ENCODE results near the gene DGKI.

DNA sequence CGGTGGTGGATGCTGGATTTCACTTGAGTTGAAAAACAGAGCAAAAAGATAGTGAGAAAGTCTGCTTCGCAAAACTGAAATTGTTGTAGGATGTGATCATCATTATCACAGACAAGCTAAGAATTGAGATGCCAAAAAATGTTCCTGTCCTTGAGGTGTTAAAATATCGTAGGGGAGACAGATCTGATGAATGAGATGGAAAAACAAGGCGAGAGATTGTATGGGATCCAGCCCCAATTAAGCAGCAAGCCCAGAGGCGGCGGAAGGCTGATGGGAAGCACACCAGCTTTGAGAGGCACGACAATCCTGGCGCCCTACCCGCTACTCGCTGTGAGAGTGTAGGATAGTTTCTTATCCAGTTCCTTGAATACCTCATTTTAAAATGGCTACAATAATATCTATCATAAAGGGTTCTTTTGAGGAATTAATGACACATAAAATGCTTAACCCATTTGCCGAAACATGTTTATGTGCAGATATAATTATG is 372.2 kb downstream of the DGKI start:
- no peak for TF ChIP-seq CTCF (conservative IDR thresholded peaks at IDR 0.05; ENCODE audit: low read depth in 2 of 2)
- TF ChIP-seq NANOG (IDR thresholded peaks at IDR 0.05; ENCODE audit: borderline replicate concordance) = no peak
- TF ChIP-seq REST (IDR thresholded peaks at IDR 0.05; ENCODE audit: unreplicated experiment) = no peak
- TF ChIP-seq POLR2AphosphoS5 (IDR thresholded peaks at IDR 0.05; ENCODE audit: low read depth) = no peak
- TF ChIP-seq EZH2 (IDR thresholded peaks at IDR 0.05; ENCODE audit: low read depth, unreplicated experiment) = no peak
- no peak for TF ChIP-seq EZH2phosphoT487 (IDR thresholded peaks at IDR 0.05; ENCODE audit: unreplicated experiment)
- TF ChIP-seq ZNF114 (CRISPR knock-in tag; IDR thresholded peaks at IDR 0.05) = no peak
- TF ChIP-seq ZNF331 (CRISPR knock-in tag; IDR thresholded peaks at IDR 0.05; ENCODE audit: low read depth) = no peak
- TF ChIP-seq, protein P1, sequence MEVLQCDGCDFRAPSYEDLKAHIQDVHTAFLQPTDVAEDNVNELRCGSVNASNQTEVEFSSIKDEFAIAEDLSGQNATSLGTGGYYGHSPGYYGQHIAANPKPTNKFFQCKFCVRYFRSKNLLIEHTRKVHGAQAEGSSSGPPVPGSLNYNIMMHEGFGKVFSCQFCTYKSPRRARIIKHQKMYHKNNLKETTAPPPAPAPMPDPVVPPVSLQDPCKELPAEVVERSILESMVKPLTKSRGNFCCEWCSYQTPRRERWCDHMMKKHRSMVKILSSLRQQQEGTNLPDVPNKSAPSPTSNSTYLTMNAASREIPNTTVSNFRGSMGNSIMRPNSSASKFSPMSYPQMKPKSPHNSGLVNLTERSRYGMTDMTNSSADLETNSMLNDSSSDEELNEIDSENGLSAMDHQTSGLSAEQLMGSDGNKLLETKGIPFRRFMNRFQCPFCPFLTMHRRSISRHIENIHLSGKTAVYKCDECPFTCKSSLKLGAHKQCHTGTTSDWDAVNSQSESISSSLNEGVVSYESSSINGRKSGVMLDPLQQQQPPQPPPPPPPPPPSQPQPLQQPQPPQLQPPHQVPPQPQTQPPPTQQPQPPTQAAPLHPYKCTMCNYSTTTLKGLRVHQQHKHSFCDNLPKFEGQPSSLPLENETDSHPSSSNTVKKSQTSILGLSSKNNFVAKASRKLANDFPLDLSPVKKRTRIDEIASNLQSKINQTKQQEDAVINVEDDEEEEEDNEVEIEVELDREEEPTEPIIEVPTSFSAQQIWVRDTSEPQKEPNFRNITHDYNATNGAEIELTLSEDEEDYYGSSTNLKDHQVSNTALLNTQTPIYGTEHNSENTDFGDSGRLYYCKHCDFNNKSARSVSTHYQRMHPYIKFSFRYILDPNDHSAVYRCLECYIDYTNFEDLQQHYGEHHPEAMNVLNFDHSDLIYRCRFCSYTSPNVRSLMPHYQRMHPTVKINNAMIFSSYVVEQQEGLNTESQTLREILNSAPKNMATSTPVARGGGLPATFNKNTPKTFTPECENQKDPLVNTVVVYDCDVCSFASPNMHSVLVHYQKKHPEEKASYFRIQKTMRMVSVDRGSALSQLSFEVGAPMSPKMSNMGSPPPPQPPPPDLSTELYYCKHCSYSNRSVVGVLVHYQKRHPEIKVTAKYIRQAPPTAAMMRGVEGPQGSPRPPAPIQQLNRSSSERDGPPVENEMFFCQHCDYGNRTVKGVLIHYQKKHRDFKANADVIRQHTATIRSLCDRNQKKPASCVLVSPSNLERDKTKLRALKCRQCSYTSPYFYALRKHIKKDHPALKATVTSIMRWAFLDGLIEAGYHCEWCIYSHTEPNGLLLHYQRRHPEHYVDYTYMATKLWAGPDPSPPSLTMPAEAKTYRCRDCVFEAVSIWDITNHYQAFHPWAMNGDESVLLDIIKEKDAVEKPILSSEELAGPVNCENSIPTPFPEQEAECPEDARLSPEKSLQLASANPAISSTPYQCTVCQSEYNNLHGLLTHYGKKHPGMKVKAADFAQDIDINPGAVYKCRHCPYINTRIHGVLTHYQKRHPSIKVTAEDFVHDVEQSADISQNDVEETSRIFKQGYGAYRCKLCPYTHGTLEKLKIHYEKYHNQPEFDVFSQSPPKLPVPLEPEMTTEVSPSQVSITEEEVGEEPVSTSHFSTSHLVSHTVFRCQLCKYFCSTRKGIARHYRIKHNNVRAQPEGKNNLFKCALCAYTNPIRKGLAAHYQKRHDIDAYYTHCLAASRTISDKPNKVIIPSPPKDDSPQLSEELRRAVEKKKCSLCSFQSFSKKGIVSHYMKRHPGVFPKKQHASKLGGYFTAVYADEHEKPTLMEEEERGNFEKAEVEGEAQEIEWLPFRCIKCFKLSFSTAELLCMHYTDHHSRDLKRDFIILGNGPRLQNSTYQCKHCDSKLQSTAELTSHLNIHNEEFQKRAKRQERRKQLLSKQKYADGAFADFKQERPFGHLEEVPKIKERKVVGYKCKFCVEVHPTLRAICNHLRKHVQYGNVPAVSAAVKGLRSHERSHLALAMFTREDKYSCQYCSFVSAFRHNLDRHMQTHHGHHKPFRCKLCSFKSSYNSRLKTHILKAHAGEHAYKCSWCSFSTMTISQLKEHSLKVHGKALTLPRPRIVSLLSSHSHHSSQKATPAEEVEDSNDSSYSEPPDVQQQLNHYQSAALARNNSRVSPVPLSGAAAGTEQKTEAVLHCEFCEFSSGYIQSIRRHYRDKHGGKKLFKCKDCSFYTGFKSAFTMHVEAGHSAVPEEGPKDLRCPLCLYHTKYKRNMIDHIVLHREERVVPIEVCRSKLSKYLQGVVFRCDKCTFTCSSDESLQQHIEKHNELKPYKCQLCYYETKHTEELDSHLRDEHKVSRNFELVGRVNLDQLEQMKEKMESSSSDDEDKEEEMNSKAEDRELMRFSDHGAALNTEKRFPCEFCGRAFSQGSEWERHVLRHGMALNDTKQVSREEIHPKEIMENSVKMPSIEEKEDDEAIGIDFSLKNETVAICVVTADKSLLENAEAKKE (CRISPR knock-in tag; IDR thresholded peaks at IDR 0.05) = no peak
- no peak for TF ChIP-seq JUNB (IDR thresholded peaks at IDR 0.05; ENCODE audit: unreplicated experiment)

All from GM23338 (cell line).